GM12878 (cell line): ENCODE measurements around the gene CSH1. TPM values are rescaled to one million over a fixed set of nuclear protein-coding genes. Genes with fewer than 3 reads are reported as not detected.

Source experiments
- ATAC-seq: fragments of 200-7000 bp; cut with Tn5 transposase; 3 replicates; pipeline ENCODE4 v1.9.1; 2020; ENCODE audit warnings: mild to moderate bottlenecking, moderate library complexity
- BruUV-seq: library from RNA; stranded (reverse); fragments of 400-500 nt; replicated peaks from 2 replicates; lab custom pipeline; 2021; lab: Mats Ljungman, UMichigan
- CTCF ChIA-PET: fragments of 300-600 bp; sonication (Branson Sonifier 250); formaldehyde crosslinking; extraction: SDS; loops from one replicate; lab custom pipeline; 2021; ENCODE audit warnings: inconsistent platforms; lab: Yijun Ruan, JAX
- POLR2A ChIA-PET: fragments of 350-600 bp; formaldehyde crosslinking; extraction: SDS; loops from one replicate; lab custom pipeline; 2021; ENCODE audit warnings: inconsistent platforms; lab: Charles Lee
- RAD21 ChIA-PET: fragments of 300-600 bp; sonication (Branson Sonifier 250); formaldehyde crosslinking; loops from one replicate; lab custom pipeline; 2023; ENCODE audit warnings: antibody characterized with exemption; ENCODE audit not compliant: unreplicated experiment; lab: Charles Lee
- SMC1A ChIA-PET: fragments of 300-600 bp; sonication (Branson Sonifier 250); formaldehyde crosslinking; loops from one replicate; lab custom pipeline; 2023; ENCODE audit not compliant: unreplicated experiment, uncharacterized antibody; lab: Charles Lee
- DNase-seq: peaks from one replicate; pipeline ENCODE4 v3.0.0-alpha.2; 2011; ENCODE audit warnings: low read depth, low spot score
- FAIRE-seq: peaks from 3 replicates; lab custom pipeline; 2011; peaks lifted over from hg19 to GRCh38; lab: Jason Lieb, UNC
- H2AFZ ChIP-seq: 2 replicates; pipeline ENCODE4 v1.6.0; 2011; ENCODE audit warnings: low read depth, low read length, control low read depth; ENCODE audit not compliant: control insufficient read depth
- H3K27ac ChIP-seq: 2 replicates; pipeline ENCODE4 v1.5.1; 2011; ENCODE audit warnings: control low read depth; ENCODE audit not compliant: control insufficient read depth, insufficient read depth
- H3K27me3 ChIP-seq, 2 experiments: replicated peaks in 1 of 2; 2 replicates each; pipeline versions ENCODE4 v1.6.0 to v1.6.1; 2011; ENCODE audit warnings: low read length in 1 of 2; ENCODE audit not compliant: control insufficient read depth in 2 of 2, insufficient read depth in 2 of 2
- H3K36me3 ChIP-seq, 2 experiments: 2 replicates each; pipeline ENCODE4 v1.5.1; 2011; ENCODE audit warnings: low read length in 1 of 2; ENCODE audit not compliant: control insufficient read depth in 2 of 2, insufficient read depth in 2 of 2
- H3K4me1 ChIP-seq: 2 replicates; pipeline ENCODE4 v1.6.1; 2011; ENCODE audit warnings: mild to moderate bottlenecking, low read length, moderate library complexity, mixed read lengths; ENCODE audit not compliant: control insufficient read depth, insufficient read depth
- H3K4me2 ChIP-seq: 2 replicates; pipeline ENCODE4 v1.6.0; 2011; ENCODE audit warnings: control low read depth; ENCODE audit not compliant: control insufficient read depth, insufficient read depth
- H3K4me3 ChIP-seq: fragments of 200-600 bp; sonication (generic); 2 replicates; pipeline ENCODE4 v1.5.1; 2016
- H3K79me2 ChIP-seq: 2 replicates; pipeline ENCODE4 v1.6.0; 2011; ENCODE audit warnings: low read length; ENCODE audit not compliant: control insufficient read depth, insufficient read depth
- H3K9ac ChIP-seq: 2 replicates; pipeline ENCODE4 v1.8.0; 2011; ENCODE audit warnings: low read length, control low read depth, mixed read lengths; ENCODE audit not compliant: control insufficient read depth, insufficient read depth
- H3K9me3 ChIP-seq: replicated peaks from 3 replicates; pipeline ENCODE4 v1.5.1; 2011; ENCODE audit warnings: mild to moderate bottlenecking, low read length; ENCODE audit not compliant: control insufficient read depth, insufficient read depth
- H4K20me1 ChIP-seq: 2 replicates; pipeline ENCODE4 v1.6.0; 2011; ENCODE audit not compliant: control insufficient read depth, insufficient read depth
- ATF2 ChIP-seq: IDR thresholded peaks from 2 replicates; pipeline ENCODE4 v1.6.1; 2012; ENCODE audit warnings: low read length, inconsistent platforms
- CUX1 ChIP-seq: IDR thresholded peaks from 2 replicates; pipeline ENCODE4 v1.6.1; 2012; ENCODE audit warnings: improper control_type of control experiment, low read depth, low read length; ENCODE audit not compliant: insufficient replicate concordance
- HSF1 ChIP-seq: fragments of 150-350 bp; IDR thresholded peaks from 2 replicates; pipeline ENCODE4 v1.6.1; 2014; ENCODE audit warnings: mild to moderate bottlenecking, low read depth, low read length
- KLF5 ChIP-seq: fragments of 450-650 bp; IDR thresholded peaks from 2 replicates; pipeline ENCODE4 v1.6.1; 2014; ENCODE audit warnings: mild to moderate bottlenecking; ENCODE audit not compliant: partially characterized antibody
- RB1 ChIP-seq: fragments of 450-650 bp; formaldehyde crosslinking; IDR thresholded peaks from 2 replicates; pipeline ENCODE4 v1.6.1; 2017; ENCODE audit warnings: mild to moderate bottlenecking, borderline replicate concordance
- RFX5 ChIP-seq: IDR thresholded peaks from 2 replicates; pipeline ENCODE4 v1.6.1; 2011; ENCODE audit warnings: low read depth, low read length, improper control_type of control experiment
- SP1 ChIP-seq: IDR thresholded peaks from one replicate; pipeline ENCODE4 v1.6.1; 2011; ENCODE audit warnings: low read depth, low read length
- ZBTB4 ChIP-seq: fragments of 450-650 bp; formaldehyde crosslinking; IDR thresholded peaks from 2 replicates; pipeline ENCODE4 v1.4.0; 2022; ENCODE audit warnings: mild to moderate bottlenecking, moderate library complexity
- ZSCAN29 ChIP-seq: fragments of 450-650 bp; IDR thresholded peaks from 2 replicates; pipeline ENCODE4 v1.6.1; 2017; ENCODE audit warnings: mild to moderate bottlenecking, moderate library complexity
- WGBS: methylation state at CpG from one replicate; pipeline ENCODE4 v1.1.6; 2016; ENCODE audit warnings: low lambda C conversion rate; ENCODE audit not compliant: insufficient replicate concordance, insufficient coverage; ENCODE audit errors: missing lambda C conversion rate; 5-methylcytosine and 5-hydroxymethylcytosine counted together
- in situ Hi-C: fragments of 300-500 bp; cut with MboI; formaldehyde crosslinking; loops from 9 replicates; pipeline ENCODE4 v1.14.3; 2018; ENCODE audit warnings: mixed read lengths
- intact Hi-C: fragments of 100-400 bp; cut with micrococcal nuclease; formaldehyde crosslinking; loops from one replicate; pipeline ENCODE4 v1.14.2; 2022; ENCODE audit not compliant: unreplicated experiment
- polyA plus RNA-seq, 11 experiments: library from polyadenylated mRNA; depleted of rRNA in 4 of 11; unstranded in 6 of 11; stranded (reverse) in 5 of 11; fragments of >200 nt; fragmentation: Nextera tagmentation in 4 of 11; fragmentation: Illumina TruSeq in 1 of 11; extraction: Ambion mirVana in 4 of 11; extraction: Trizol in 1 of 11; gene quantifications; 1 replicate in 1 of 11; 2 replicates in 10 of 11; pipeline versions ENCODE4 v1.2.1 to v1.2.3, GENCODE V29; 2011 to 2016; ENCODE audit warnings: inconsistent platforms in 2 of 11, missing spikeins in 2 of 11, low read depth in 1 of 11
- total RNA-seq, 4 experiments: library from RNA; depleted of rRNA in 3 of 4; stranded (reverse); fragments of >200 nt in 3 of 4; fragmentation: Illumina TruSeq in 1 of 4; extraction: Trizol in 1 of 4; gene quantifications; 2 replicates each; pipeline versions ENCODE4 v1.2.1 to v1.2.3, GENCODE V29; 2013 to 2021

The CSH1 gene
- total and polyA plus RNA-seq, 10 of the 15 experiments (the other 5 are each of a cell fraction or from before 2014, with no cell fraction given) = not detected

GRCh38 chr17:63934183-63935112 is 38.1 kb upstream of the CSH1 start:
- Histone ChIP-seq H2AFZ (no peak overlapping the region), H3K27ac (no peak overlapping the region), H3K36me3 (0 out of 4 replicates have a peak, but pooled peaks cover 0 to 2% of the 10 kb centered on the region in 2 experiments), H3K27me3 (no peaks in the 10 kb centered on the region), H3K9me3 (no peaks in the 10 kb centered on the region), H3K4me1 (peaks cover 24% of the 10 kb centered on the region), H3K4me3 (no peak overlapping the region), H4K20me1 (no peaks in the 10 kb centered on the region), H3K9ac (no peak overlapping the region), H3K4me2 (no peak overlapping the region), H3K79me2 (peaks cover 28% of the 10 kb centered on the region)
- intact Hi-C loops (no loop called here), in situ Hi-C loops (no loop called here)
- FAIRE-seq = no peak
- DNase-seq = no peak
- CTCF ChIA-PET = interaction anchor here (1.5 to 8.7 kb wide), 5 partner anchors 12 to 90 kb away, joined by 3 to 153 read pairs (median 56); partner anchors contain the start of gene GH1
- SMC1A ChIA-PET = interaction anchor here (7.6 to 9.0 kb wide), 2 partner anchors 12 to 14 kb away, joined by 68 to 111 read pairs; partner anchors contain the start of gene GH1
- WGBS = 79% methylated on average over 20 of the region's 21 CpGs
- TF ChIP-seq RFX5 (no peak), ZBTB4 (CRISPR knock-in tag) (no peak), KLF5 (no peak), HSF1 (no peak), SP1 (no peak), CUX1 (no peak), RB1 (no peak), ZSCAN29 (no peak), ATF2 (no peak)
- POLR2A ChIA-PET = interaction anchor here (1.5 to 5.9 kb wide), 2 partner anchors 8 to 12 kb away, joined by 4 to 68 read pairs; no protein-coding TSS in a partner anchor
- BruUV-seq = no TSS peak
- no peak for ATAC-seq
- RAD21 ChIA-PET = interaction anchor here (1.1 to 9.0 kb wide), 5 partner anchors 12 to 91 kb away, joined by 3 to 130 read pairs (median 9); partner anchors contain the start of gene GH1
